Psoas muscle (tissue), 8 donors: ENCODE data around the gene SCUBE3. TPM values are rescaled to one million over a fixed set of nuclear protein-coding genes. Genes with fewer than 3 reads are reported as not detected.

Experiments used
- ATAC-seq, 4 donors: fragments of 200-7000 bp; cut with Tn5 transposase; one replicate each; pipeline ENCODE4 v1.9.1; 2020; ENCODE audit warnings: moderate library complexity in 3 of 4, mild to moderate bottlenecking in 2 of 4
- DNase-seq, 2 donors: peaks; one replicate each; pipeline ENCODE4 v3.0.0-alpha.2; 2020
- H3K27ac ChIP-seq: fragments of 200-600 bp; one replicate; pipeline ENCODE4 v1.8.0; 2022
- H3K27me3 ChIP-seq, 3 donors: fragments of 200-600 bp in 1 of 3; one replicate each; pipeline versions ENCODE4 v1.6.1 to v1.8.0; 2013 to 2022; ENCODE audit warnings: low read length in 2 of 3, mild to moderate bottlenecking in 2 of 3, moderate library complexity in 1 of 3; ENCODE audit not compliant: insufficient read depth in 3 of 3
- H3K36me3 ChIP-seq, 2 donors: fragments of 200-600 bp in 1 of 2; one replicate each; pipeline versions ENCODE4 v1.6.1 to v1.8.0; 2013 to 2022; ENCODE audit warnings: low read depth in 1 of 2, mild to moderate bottlenecking in 1 of 2, moderate library complexity in 1 of 2; ENCODE audit not compliant: insufficient read depth in 1 of 2
- H3K4me1 ChIP-seq: fragments of 200-600 bp; one replicate; pipeline ENCODE4 v1.8.0; 2022
- H3K4me3 ChIP-seq: fragments of 200-600 bp; one replicate; pipeline ENCODE4 v1.8.0; 2022; ENCODE audit warnings: mild to moderate bottlenecking
- H3K9me3 ChIP-seq: fragments of 200-600 bp; one replicate; pipeline ENCODE4 v1.8.0; 2022
- WGBS, 3 donors: extraction: QIAGEN DNeasy Blood & Tissue Kit; methylation state at CpG; one replicate each; pipeline versions ENCODE4 v1.1.6 to v1.1.7; 2013; 5-methylcytosine and 5-hydroxymethylcytosine counted together
- intact Hi-C, 2 donors: fragments of 100-400 bp; cut with DNase I; formaldehyde crosslinking; loops; one replicate each; pipeline versions ENCODE4 v1.11.0 to v1.14.2; 2022
- polyA plus RNA-seq, 3 donors: library from polyadenylated mRNA; stranded (reverse); fragments of 200-250 nt; gene quantifications; one replicate each; pipeline ENCODE4 v1.2.3, GENCODE V29; 2013
- total RNA-seq, 4 donors: library from RNA; stranded (reverse); fragmentation: NEBNext Ultra II Directional in 2 of 4; extraction: Animal tissue kit (Norgen Biotek cat#: 25700) in 2 of 4; gene quantifications; one replicate each; pipeline versions ENCODE4 v1.2.1 to v1.2.4, GENCODE V29; 2021 to 2023
- TF ChIP-seq, protein P1 (sequence below): fragments of 200-600 bp; IDR thresholded peaks from one replicate; pipeline ENCODE4 v1.8.0; 2022; ENCODE audit warnings: antibody characterized with exemption
- donor health status: healthy with polysubstance abuse.
- donor health status: DM: no; HTN: no; CAD: no; lungs with moderate emphysema.
- donor health status: Bipolar disorder and iron deficiency.
- donor health status: healthy.
- donor health status: DM: yes; HTN: yes; CAD: no.
- donor health status: DM: no; HTN: no; CAD: no.
- donor health status: DM: no; HTN: no; CAD: no.
- donor health status: DM: yes; HTN: yes; CAD: no.

SCUBE3 gene
- total and polyA plus RNA-seq, 7 donors: 0.01 to 0.21 (median 0.04) TPM; not detected in 2

GRCh38 chr6:35291491-35291890, 77.7 kb downstream of the SCUBE3 start:
- TF ChIP-seq, protein P1, sequence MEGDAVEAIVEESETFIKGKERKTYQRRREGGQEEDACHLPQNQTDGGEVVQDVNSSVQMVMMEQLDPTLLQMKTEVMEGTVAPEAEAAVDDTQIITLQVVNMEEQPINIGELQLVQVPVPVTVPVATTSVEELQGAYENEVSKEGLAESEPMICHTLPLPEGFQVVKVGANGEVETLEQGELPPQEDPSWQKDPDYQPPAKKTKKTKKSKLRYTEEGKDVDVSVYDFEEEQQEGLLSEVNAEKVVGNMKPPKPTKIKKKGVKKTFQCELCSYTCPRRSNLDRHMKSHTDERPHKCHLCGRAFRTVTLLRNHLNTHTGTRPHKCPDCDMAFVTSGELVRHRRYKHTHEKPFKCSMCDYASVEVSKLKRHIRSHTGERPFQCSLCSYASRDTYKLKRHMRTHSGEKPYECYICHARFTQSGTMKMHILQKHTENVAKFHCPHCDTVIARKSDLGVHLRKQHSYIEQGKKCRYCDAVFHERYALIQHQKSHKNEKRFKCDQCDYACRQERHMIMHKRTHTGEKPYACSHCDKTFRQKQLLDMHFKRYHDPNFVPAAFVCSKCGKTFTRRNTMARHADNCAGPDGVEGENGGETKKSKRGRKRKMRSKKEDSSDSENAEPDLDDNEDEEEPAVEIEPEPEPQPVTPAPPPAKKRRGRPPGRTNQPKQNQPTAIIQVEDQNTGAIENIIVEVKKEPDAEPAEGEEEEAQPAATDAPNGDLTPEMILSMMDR: no peak
- DNase-seq (no peak), ATAC-seq (no peak)
- Histone ChIP-seq H3K27me3 (no peaks in the 10 kb centered on the region), H3K4me1 (peaks cover 14% of the 10 kb centered on the region), H3K4me3 (no peak overlapping the region), H3K9me3 (no peaks in the 10 kb centered on the region), H3K36me3 (peaks cover 2 to 92% of the 10 kb centered on the region in 2 donors), H3K27ac (no peak overlapping the region)
- intact Hi-C loops: loop anchor here (5.0 to 10.0 kb wide), 2 partner anchors 161 to 263 kb away; partner anchors contain the start of gene FANCE (in 1 of the 2)
- 95 to 96% (median 95%) methylated on average over 13 of the region's 13 CpGs for WGBS, 3 donors

GRCh38 chr6:35292494-35292893, 78.7 kb downstream of the SCUBE3 start:
- Histone ChIP-seq H3K4me3 (no peak overlapping the region), H3K4me1 (peaks cover 11% of the 10 kb centered on the region), H3K27ac (no peak overlapping the region), H3K27me3 (no peaks in the 10 kb centered on the region), H3K9me3 (no peaks in the 10 kb centered on the region), H3K36me3 (peaks cover 2 to 82% of the 10 kb centered on the region in 2 donors)
- TF ChIP-seq, protein P1: no peak
- intact Hi-C loops: loop anchor here (5.0 to 10.0 kb wide), 2 partner anchors 160 to 262 kb away; partner anchors contain the start of gene FANCE (in 1 of the 2)
- 70 to 79% (median 75%) methylated on average over 15 of the region's 15 CpGs for WGBS, 3 donors
- no peak for DNase-seq
- no peak for ATAC-seq

- TF ChIP-seq, protein P1: no peak
- H3K9me3 ChIP-seq: no peaks in the 10 kb centered on the region
- H3K36me3 ChIP-seq: peaks cover 2 to 70% of the 10 kb centered on the region in 2 donors
- no peak overlapping the region for H3K4me3 ChIP-seq
- H3K4me1 ChIP-seq: peaks cover 9% of the 10 kb centered on the region
- WGBS, 3 donors: 80 to 90% (median 89%) methylated on average over 9 of the region's 9 CpGs
- no peaks in the 10 kb centered on the region for H3K27me3 ChIP-seq
- H3K27ac ChIP-seq: no peak overlapping the region
- intact Hi-C loops: loop anchor here (5.0 to 10.0 kb wide), 2 partner anchors 159 to 261 kb away; partner anchors contain the start of gene FANCE (in 1 of the 2)
- DNase-seq: no peak
- ATAC-seq: no peak
Observed at GRCh38 chr6:35293681-35294080, 79.9 kb downstream of the SCUBE3 start.

DNA sequence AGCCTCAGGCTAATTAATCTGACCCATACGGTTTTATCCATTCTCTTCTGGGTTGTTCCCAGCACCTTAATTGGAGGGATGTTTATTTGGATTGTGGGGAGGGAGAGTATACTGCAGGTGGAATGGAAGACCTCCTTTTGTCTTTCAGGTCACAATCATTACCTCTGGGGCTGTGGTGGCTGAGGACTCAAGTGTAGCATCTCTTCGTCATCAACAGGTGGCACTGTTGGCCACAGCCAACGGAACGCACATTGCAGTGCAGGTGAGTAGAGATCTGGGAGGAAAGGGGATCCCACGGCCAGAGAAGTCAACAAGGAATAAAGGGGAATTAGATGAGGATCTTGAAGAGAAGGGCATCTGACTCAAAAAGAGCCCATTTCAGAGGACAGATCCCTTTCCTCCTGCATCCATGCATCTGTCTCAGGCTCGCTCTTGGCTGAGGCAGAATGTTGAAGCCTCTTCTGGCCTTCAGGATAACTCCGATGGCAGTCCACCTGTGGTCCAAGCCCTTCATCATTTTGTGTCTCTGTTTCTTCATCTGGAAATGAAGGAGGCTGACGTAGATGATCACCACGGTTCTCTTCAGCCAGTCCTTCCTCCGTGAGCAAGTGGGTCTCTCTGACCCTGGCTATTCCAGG, 80.7 kb downstream of the SCUBE3 start:
- Histone ChIP-seq H3K27me3 (no peaks in the 10 kb centered on the region), H3K9me3 (no peaks in the 10 kb centered on the region), H3K4me1 (peaks cover 9% of the 10 kb centered on the region), H3K4me3 (no peak overlapping the region), H3K36me3 (peaks cover 2 to 62% of the 10 kb centered on the region in 2 donors), H3K27ac (peak overlapping the region; percentile 3)
- DNase-seq (peak; percentile 24 to 70), ATAC-seq (peak; percentile 59 to 83 (median 72))
- intact Hi-C loops: loop anchor here (5.0 to 10.0 kb wide), 2 partner anchors 158 to 260 kb away; partner anchors contain the start of gene FANCE (in 1 of the 2)
- TF ChIP-seq, protein P1: peak; percentile 67
- 59 to 62% (median 59%) methylated on average over 10 of the region's 10 CpGs for WGBS, 3 donors
